H1 (cell line): ENCODE results near the gene ITPKC. TPM values are rescaled to one million over a fixed set of nuclear protein-coding genes. Genes with fewer than 3 reads are reported as not detected.

ENCODE experiments used
- CTCF ChIA-PET: fragments of 300-600 bp; sonication (Branson Sonifier 250); formaldehyde crosslinking; loops from one replicate; lab custom pipeline; 2021; ENCODE audit not compliant: partially characterized antibody; lab: Charles Lee
- POLR2A ChIA-PET: fragments of 300-600 bp; sonication (Branson Sonifier 250); formaldehyde crosslinking; loops from one replicate; lab custom pipeline; 2021; ENCODE audit warnings: inconsistent platforms; ENCODE audit not compliant: partially characterized antibody; lab: Charles Lee
- DNase-seq, 2 experiments: peaks; one replicate each; pipeline versions ENCODE4 v3.0.0 to v3.0.0-alpha.2; 2010 to 2022; ENCODE audit warnings: low spot score in 2 of 2, low read depth in 1 of 2, mixed read lengths in 1 of 2
- FAIRE-seq: peaks from 2 replicates; lab custom pipeline; 2011; peaks lifted over from hg19 to GRCh38; lab: Jason Lieb, UNC
- H2AFZ ChIP-seq: 2 replicates; pipeline ENCODE4 v1.8.1; 2012; ENCODE audit warnings: low read length, inconsistent platforms
- H2AK5ac ChIP-seq: 2 replicates; pipeline ENCODE4 v1.6.1; 2013; ENCODE audit warnings: low read depth, low read length
- H2BK120ac ChIP-seq: replicated peaks from 2 replicates; pipeline ENCODE3; 2013; ENCODE audit warnings: low read depth, low read length, inconsistent platforms
- H2BK12ac ChIP-seq: 2 replicates; pipeline ENCODE4 v1.6.1; 2013; ENCODE audit warnings: low read depth, low read length
- H2BK15ac ChIP-seq: 2 replicates; pipeline ENCODE4 v1.6.1; 2013; ENCODE audit warnings: low read length
- H2BK20ac ChIP-seq: 2 replicates; pipeline ENCODE4 v1.6.1; 2013; ENCODE audit warnings: low read length
- H2BK5ac ChIP-seq: 2 replicates; pipeline ENCODE4 v1.6.1; 2013; ENCODE audit warnings: low read depth, low read length
- H3K14ac ChIP-seq: 2 replicates; pipeline ENCODE4 v1.6.1; 2013; ENCODE audit warnings: inconsistent platforms; ENCODE audit not compliant: insufficient read length
- H3K18ac ChIP-seq: 2 replicates; pipeline ENCODE4 v1.6.1; 2013; ENCODE audit warnings: low read length; ENCODE audit errors: extremely low read depth
- H3K23ac ChIP-seq: 2 replicates; pipeline ENCODE4 v1.6.1; 2013; ENCODE audit warnings: inconsistent platforms; ENCODE audit not compliant: insufficient read length
- H3K23me2 ChIP-seq: 2 replicates; pipeline ENCODE4 v1.6.1; 2013; ENCODE audit warnings: low read depth, low read length
- H3K27ac ChIP-seq: 2 replicates; pipeline ENCODE4 v1.6.1; 2011; ENCODE audit warnings: low read depth, low read length, inconsistent platforms
- H3K27me3 ChIP-seq, 4 experiments: replicated peaks in 1 of 4; 1 replicate in 1 of 4; 2 replicates in 3 of 4; pipeline versions ENCODE4 v1.6.1 to v1.8.1; 2011 to 2013; ENCODE audit warnings: low read length in 3 of 4, mild to moderate bottlenecking in 3 of 4, inconsistent platforms in 2 of 4, mixed read lengths in 2 of 4, moderate library complexity in 1 of 4; ENCODE audit not compliant: control insufficient read depth in 3 of 4, insufficient read depth in 3 of 4; ENCODE audit errors: extremely low read depth in 1 of 4
- H3K36me3 ChIP-seq, 4 experiments: 2 replicates each; pipeline versions ENCODE4 v1.6.1 to v1.8.1; 2011 to 2013; ENCODE audit warnings: mild to moderate bottlenecking in 4 of 4, low read length in 3 of 4, moderate library complexity in 2 of 4, control low read depth in 1 of 4, inconsistent platforms in 1 of 4; ENCODE audit not compliant: insufficient read depth in 4 of 4, control insufficient read depth in 2 of 4
- H3K4ac ChIP-seq: replicated peaks from 2 replicates; pipeline ENCODE3; 2013; ENCODE audit warnings: low read length, low read depth, mixed read lengths, inconsistent platforms; ENCODE audit not compliant: insufficient read length
- H3K4me1 ChIP-seq, 4 experiments: replicated peaks in 1 of 4; 1 replicate in 1 of 4; 2 replicates in 3 of 4; pipeline versions ENCODE4 v1.6.1 to v1.8.1; 2011 to 2013; ENCODE audit warnings: low read length in 3 of 4, inconsistent platforms in 2 of 4, mixed read lengths in 1 of 4; ENCODE audit not compliant: insufficient read depth in 4 of 4, control insufficient read depth in 3 of 4
- H3K4me2 ChIP-seq, 2 experiments: 2 replicates each; pipeline versions ENCODE4 v1.6.1 to v1.8.1; 2011 to 2013; ENCODE audit warnings: low read depth in 2 of 2, low read length in 2 of 2, control low read depth in 1 of 2, inconsistent platforms in 1 of 2, mild to moderate bottlenecking in 1 of 2; ENCODE audit not compliant: insufficient read depth in 1 of 2
- H3K4me3 ChIP-seq, 4 experiments: fragments of 200-600, 300-600 bp in 1 of 4; sonication (generic), shearing (Covaris generic), sonication (Bioruptor Twin) in 1 of 4; 2 replicates each; pipeline versions ENCODE4 v1.5.1 to v1.8.1; 2011 to 2016; ENCODE audit warnings: low read length in 4 of 4, low read depth in 3 of 4, control low read depth in 2 of 4, inconsistent platforms in 2 of 4, mild to moderate bottlenecking in 2 of 4, mixed read lengths in 1 of 4, moderate library complexity in 1 of 4; ENCODE audit not compliant: insufficient read depth in 2 of 4; ENCODE audit errors: extremely low read depth in 1 of 4
- H3K56ac ChIP-seq: replicated peaks from 2 replicates; pipeline ENCODE3; 2013; ENCODE audit warnings: low read depth, mild to moderate bottlenecking, mixed read lengths, low read length, inconsistent platforms; ENCODE audit not compliant: insufficient read length
- H3K79me1 ChIP-seq: 2 replicates; pipeline ENCODE4 v1.6.1; 2013; ENCODE audit warnings: low read depth, low read length, control low read depth
- H3K79me2 ChIP-seq, 2 experiments: 2 replicates each; pipeline versions ENCODE4 v1.6.1 to v1.8.1; 2012 to 2013; ENCODE audit warnings: low read length in 2 of 2, mild to moderate bottlenecking in 2 of 2, inconsistent platforms in 1 of 2; ENCODE audit not compliant: insufficient read depth in 2 of 2, control insufficient read depth in 1 of 2
- H3K9ac ChIP-seq, 4 experiments: replicated peaks in 1 of 4; 1 replicate in 1 of 4; 2 replicates in 3 of 4; pipeline versions ENCODE4 v1.6.1 to v1.8.1; 2011 to 2013; ENCODE audit warnings: low read depth in 3 of 4, low read length in 3 of 4, control low read depth in 2 of 4, mild to moderate bottlenecking in 2 of 4, moderate library complexity in 2 of 4, inconsistent platforms in 1 of 4; ENCODE audit errors: extremely low read depth in 1 of 4
- H3K9me3 ChIP-seq, 2 experiments: 2 replicates each; pipeline versions ENCODE4 v1.6.1 to v1.8.1; 2012 to 2013; ENCODE audit warnings: mild to moderate bottlenecking in 2 of 2, moderate library complexity in 2 of 2, control low read depth in 1 of 2, inconsistent platforms in 1 of 2, low read depth in 1 of 2, low read length in 1 of 2, mixed read lengths in 1 of 2; ENCODE audit not compliant: insufficient read depth in 2 of 2
- H4K20me1 ChIP-seq, 2 experiments: replicated peaks in 1 of 2; 2 replicates each; pipeline versions ENCODE3 to v1.8.1; 2011 to 2013; ENCODE audit warnings: inconsistent platforms in 2 of 2, low read length in 2 of 2, mild to moderate bottlenecking in 1 of 2; ENCODE audit not compliant: insufficient read depth in 2 of 2, control insufficient read depth in 1 of 2
- H4K5ac ChIP-seq: 2 replicates; pipeline ENCODE4 v1.6.1; 2013; ENCODE audit warnings: low read length, low read depth, mixed read lengths, inconsistent platforms; ENCODE audit not compliant: insufficient read length
- H4K8ac ChIP-seq: 2 replicates; pipeline ENCODE4 v1.8.0; 2013; ENCODE audit warnings: mild to moderate bottlenecking, moderate library complexity, low read length, inconsistent platforms; ENCODE audit not compliant: insufficient read depth; ENCODE audit errors: extremely low read depth
- H4K91ac ChIP-seq: replicated peaks from 2 replicates; pipeline ENCODE3; 2013; ENCODE audit warnings: low read length, mixed read lengths, inconsistent platforms; ENCODE audit not compliant: insufficient read length
- WGBS, 2 experiments: shearing (Covaris generic) in 1 of 2; methylation state at CpG; one replicate each; pipeline versions ENCODE4 v1.1.6 to v1.1.7; 2013 to 2015; ENCODE audit warnings: low lambda C conversion rate in 2 of 2, mixed read lengths in 2 of 2, inconsistent platforms in 1 of 2, low coverage in 1 of 2, missing lambda C conversion rate in 1 of 2; ENCODE audit not compliant: insufficient replicate concordance in 2 of 2, insufficient coverage in 1 of 2, insufficient read length in 1 of 2; ENCODE audit errors: extremely low coverage in 1 of 2, missing lambda C conversion rate in 1 of 2; 5-methylcytosine and 5-hydroxymethylcytosine counted together
- polyA plus RNA-seq, 7 experiments: library from polyadenylated mRNA; depleted of rRNA in 3 of 7; stranded (reverse) in 5 of 7; unstranded in 2 of 7; fragments of >200 nt in 5 of 7; fragments of 200-250 nt in 2 of 7; gene quantifications; 1 replicate in 5 of 7; 2 replicates in 1 of 7; 4 replicates in 1 of 7; pipeline versions ENCODE4 v1.2.1 to v1.2.3, GENCODE V29; 2011 to 2013; ENCODE audit warnings: missing spikeins in 2 of 7, mixed read lengths in 2 of 7
- total RNA-seq: library from RNA; stranded (reverse); fragmentation: NEBNext Ultra II Directional; extraction: Animal tissue kit (Norgen Biotek cat#: 25700); gene quantifications from 2 replicates; pipeline ENCODE4 v1.2.1, GENCODE V29; 2021

ITPKC gene
- total and polyA plus RNA-seq, 2 of the 8 experiments (the other 6 are each of a cell fraction or from before 2014, with no cell fraction given) = 5.2 to 8.9 TPM

DNA sequence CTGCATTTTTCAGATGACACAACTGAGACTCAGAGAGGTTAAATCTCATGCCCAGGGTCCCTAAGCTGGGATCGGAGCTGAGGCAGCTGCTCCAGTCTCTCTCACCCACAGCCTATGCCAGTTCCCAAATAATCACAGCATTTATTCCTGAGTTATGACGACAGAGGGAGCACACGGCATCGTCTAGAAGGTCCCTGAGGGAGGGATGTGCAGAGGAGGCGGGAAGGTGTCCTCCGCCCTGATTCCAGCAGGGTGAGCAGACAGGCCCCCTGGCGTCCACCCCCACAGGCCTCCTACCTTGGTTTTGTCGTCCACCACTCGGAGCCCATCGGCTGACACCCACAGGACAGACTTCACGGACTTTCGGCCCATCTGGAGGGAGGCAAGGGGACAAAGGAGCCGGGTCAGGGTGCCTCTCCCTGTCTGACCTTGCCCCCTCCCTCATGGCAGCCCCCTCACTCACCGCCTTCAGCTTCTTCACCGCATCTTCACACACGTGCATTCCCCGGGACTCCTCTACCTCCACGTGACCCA, 34.4 kb upstream of the ITPKC start:
- Histone ChIP-seq H3K4me2 (no peak overlapping the region), H2BK120ac (no peak overlapping the region), H2BK5ac (no peak overlapping the region), H3K27ac (no peak overlapping the region), H3K23ac (no peak overlapping the region), H4K20me1 (peaks cover 3 to 10% of the 10 kb centered on the region in 2 experiments), H3K79me2 (no peaks in the 10 kb centered on the region), H2BK12ac (no peak overlapping the region), H3K18ac (no peak overlapping the region), H2BK20ac (no peak overlapping the region), H4K91ac (no peak overlapping the region), H3K56ac (no peak overlapping the region), H3K79me1 (peaks cover 2% of the 10 kb centered on the region; the same call in 1 of the 2 replicates), H3K9me3 (no peaks in the 10 kb centered on the region), H4K5ac (no peak overlapping the region), H3K23me2 (0 out of 2 replicates have a peak, but pooled peaks cover 2% of the 10 kb centered on the region), H3K14ac (no peak overlapping the region), H2BK15ac (no peak overlapping the region), H3K9ac (no peak overlapping the region), H3K27me3 (no peaks in the 10 kb centered on the region), H2AK5ac (no peak overlapping the region), H3K4me1 (no peaks in the 10 kb centered on the region), H3K4ac (no peak overlapping the region), H4K8ac (no peak overlapping the region), H3K36me3 (peaks cover 6 to 43% (median 16%) of the 10 kb centered on the region in 4 experiments), H2AFZ (no peak overlapping the region), H3K4me3 (no peak overlapping the region)
- whole genome bisulfite sequencing, 2 experiments = 91% methylated on average over 17 of the region's 18 CpGs; no CpG with 5 or more reads in 1 of the 2 experiments
- ChIA-PET POLR2A (interaction anchor here (0.7 to 1.6 kb wide), 3 partner anchors 19 to 22 kb away, joined by 3 read pairs; no protein-coding TSS in a partner anchor), CTCF (interaction anchor here (1.1 to 1.2 kb wide), 2 partner anchors 20 to 51 kb away, joined by 3 to 4 read pairs; no protein-coding TSS in a partner anchor)
- no peak for FAIRE-seq
- DNase-seq = no peak
